ENCODE measurements around the gene IL17RE.

The IL17RE gene

GRCh38 chr3:9914559-9915253 is 12.1 kb downstream of the IL17RE start:
- FAIRE-seq = no peak
- TF ChIP-seq TAF1 (IDR thresholded peaks at IDR 0.05; ENCODE audit: low read depth, low read length) (no peak), POLR2A (IDR thresholded peaks at IDR 0.05; ENCODE audit: low read depth, low read length) (no peak), SPI1 (IDR thresholded peaks at IDR 0.05; ENCODE audit: low read depth, low read length) (no peak), POLR2AphosphoS5 (IDR thresholded peaks at IDR 0.05; ENCODE audit: low read depth, low read length) (no peak), PAX5 (IDR thresholded peaks at IDR 0.05; ENCODE audit: insufficient read depth, low read length, severe bottlenecking) (no peak), POU2F2 (IDR thresholded peaks at IDR 0.05; ENCODE audit: low read depth, low read length) (no peak)
- DNase-seq (ENCODE audit: insufficient read length, low spot score) = no peak

GRCh38 chr3:9915254-9916141 is 12.8 kb downstream of the IL17RE start:
- no peak for TF ChIP-seq POLR2AphosphoS5 (IDR thresholded peaks at IDR 0.05; ENCODE audit: low read depth, low read length)
- TF ChIP-seq POU2F2 (IDR thresholded peaks at IDR 0.05; ENCODE audit: low read depth, low read length) = no peak
- no peak for TF ChIP-seq PAX5 (IDR thresholded peaks at IDR 0.05; ENCODE audit: insufficient read depth, low read length, severe bottlenecking)
- TF ChIP-seq TAF1 (IDR thresholded peaks at IDR 0.05; ENCODE audit: low read depth, low read length) = no peak

GRCh38 chr3:9916346-9916733 is 13.7 kb downstream of the IL17RE start:
- DNase-seq (ENCODE audit: insufficient read length, low spot score) (no peak), FAIRE-seq (no peak)
- no peak for TF ChIP-seq POLR2AphosphoS5 (IDR thresholded peaks at IDR 0.05; ENCODE audit: low read depth, low read length)
- no peak for TF ChIP-seq PAX5 (IDR thresholded peaks at IDR 0.05; ENCODE audit: insufficient read depth, low read length, severe bottlenecking)
- TF ChIP-seq POU2F2 (IDR thresholded peaks at IDR 0.05; ENCODE audit: low read depth, low read length) = no peak
- TF ChIP-seq TAF1 (IDR thresholded peaks at IDR 0.05; ENCODE audit: low read depth, low read length) = no peak
- no peak for TF ChIP-seq SPI1 (IDR thresholded peaks at IDR 0.05; ENCODE audit: low read depth, low read length)
- TF ChIP-seq POLR2A (IDR thresholded peaks at IDR 0.05; ENCODE audit: low read depth, low read length) = no peak

More at GRCh38 chr3:9915254-9916141, 12.8 kb downstream of the IL17RE start:
- FAIRE-seq (no peak), DNase-seq (ENCODE audit: insufficient read length, low spot score) (peak; percentile 37)

- DNase-seq (ENCODE audit: insufficient read length, low spot score) (peak; percentile 35), FAIRE-seq (no peak)
- no peak for TF ChIP-seq TAF1 (IDR thresholded peaks at IDR 0.05; ENCODE audit: low read depth, low read length)
- no peak for TF ChIP-seq SPI1 (IDR thresholded peaks at IDR 0.05; ENCODE audit: low read depth, low read length)
- no peak for TF ChIP-seq POLR2A (IDR thresholded peaks at IDR 0.05; ENCODE audit: low read depth, low read length)
- no peak for TF ChIP-seq PAX5 (IDR thresholded peaks at IDR 0.05; ENCODE audit: insufficient read depth, low read length, severe bottlenecking)
- TF ChIP-seq POU2F2 (IDR thresholded peaks at IDR 0.05; ENCODE audit: low read depth, low read length) = no peak
- no peak for TF ChIP-seq POLR2AphosphoS5 (IDR thresholded peaks at IDR 0.05; ENCODE audit: low read depth, low read length)
These were observed 14.4 kb downstream of the IL17RE start, which contains the start of gene IL17RC for GRCh38 chr3:9916734-9917680. TSS of gene IL17RC (plus strand) at chr3:9917098. CDS start at chr3:9917316, 218 bp downstream.

- no peak for DNase-seq (ENCODE audit: insufficient read length, low spot score)
- TF ChIP-seq PAX5 (IDR thresholded peaks at IDR 0.05; ENCODE audit: insufficient read depth, low read length, severe bottlenecking) (no peak), POU2F2 (IDR thresholded peaks at IDR 0.05; ENCODE audit: low read depth, low read length) (no peak), SPI1 (IDR thresholded peaks at IDR 0.05; ENCODE audit: low read depth, low read length) (no peak), POLR2A (IDR thresholded peaks at IDR 0.05; ENCODE audit: low read depth, low read length) (no peak), POLR2AphosphoS5 (IDR thresholded peaks at IDR 0.05; ENCODE audit: low read depth, low read length) (no peak)
- FAIRE-seq = no peak
These were observed 15.2 kb downstream of the IL17RE start for GRCh38 chr3:9917820-9918219.

GRCh38 chr3:9918261-9919038 is 15.8 kb downstream of the IL17RE start:
- FAIRE-seq (no peak), DNase-seq (ENCODE audit: insufficient read length, low spot score) (no peak)
- TF ChIP-seq PAX5 (IDR thresholded peaks at IDR 0.05; ENCODE audit: insufficient read depth, low read length, severe bottlenecking) = no peak
- TF ChIP-seq TAF1 (IDR thresholded peaks at IDR 0.05; ENCODE audit: low read depth, low read length) = no peak
- TF ChIP-seq SPI1 (IDR thresholded peaks at IDR 0.05; ENCODE audit: low read depth, low read length) = no peak
- TF ChIP-seq POLR2A (IDR thresholded peaks at IDR 0.05; ENCODE audit: low read depth, low read length) = no peak
- TF ChIP-seq POLR2AphosphoS5 (IDR thresholded peaks at IDR 0.05; ENCODE audit: low read depth, low read length) = no peak

- TF ChIP-seq POLR2AphosphoS5 (IDR thresholded peaks at IDR 0.05; ENCODE audit: low read depth, low read length) = no peak
- TF ChIP-seq PAX5 (IDR thresholded peaks at IDR 0.05; ENCODE audit: insufficient read depth, low read length, severe bottlenecking) = no peak
- no peak for TF ChIP-seq POLR2A (IDR thresholded peaks at IDR 0.05; ENCODE audit: low read depth, low read length)
- no peak for TF ChIP-seq TAF1 (IDR thresholded peaks at IDR 0.05; ENCODE audit: low read depth, low read length)
- no peak for TF ChIP-seq POU2F2 (IDR thresholded peaks at IDR 0.05; ENCODE audit: low read depth, low read length)
- no peak for TF ChIP-seq SPI1 (IDR thresholded peaks at IDR 0.05; ENCODE audit: low read depth, low read length)
- no peak for DNase-seq (ENCODE audit: insufficient read length, low spot score)
- FAIRE-seq = no peak
These were observed 25.5 kb downstream of the IL17RE start for GRCh38 chr3:9928158-9928557.

- TF ChIP-seq POU2F2 (IDR thresholded peaks at IDR 0.05; ENCODE audit: low read depth, low read length) (no peak), PAX5 (IDR thresholded peaks at IDR 0.05; ENCODE audit: insufficient read depth, low read length, severe bottlenecking) (no peak), TAF1 (IDR thresholded peaks at IDR 0.05; ENCODE audit: low read depth, low read length) (no peak), SPI1 (IDR thresholded peaks at IDR 0.05; ENCODE audit: low read depth, low read length) (no peak), POLR2AphosphoS5 (IDR thresholded peaks at IDR 0.05; ENCODE audit: low read depth, low read length) (no peak), POLR2A (IDR thresholded peaks at IDR 0.05; ENCODE audit: low read depth, low read length) (no peak)
- no peak for FAIRE-seq
These were observed 28.3 kb downstream of the IL17RE start for GRCh38 chr3:9930804-9931418.

More at GRCh38 chr3:9930804-9931418, 28.3 kb downstream of the IL17RE start:
- DNase-seq (ENCODE audit: insufficient read length, low spot score) = no peak

All from GM12891 (cell line).